Natural killer cell (primary cell): ENCODE results near the gene METTL25B. TPM values are rescaled to one million over a fixed set of nuclear protein-coding genes. Genes with fewer than 3 reads are reported as not detected.

Experiments used
- ATAC-seq, 3 donors: fragments of 150-1000 bp in 2 of 3; fragments of 200-7000 bp in 1 of 3; cut with Tn5 transposase; 1 replicate in 1 of 3; 2 replicates in 2 of 3; pipeline ENCODE4 v1.10.0; 2021; ENCODE audit warnings: mild to moderate bottlenecking in 2 of 3, moderate library complexity in 2 of 3
- DNase-seq, 2 donors: peaks; one replicate each; pipeline versions ENCODE4 v3.0.0 to v3.0.0-alpha.2; 2013 to 2021; ENCODE audit warnings: mixed read lengths in 1 of 2
- H3K27ac ChIP-seq: one replicate; pipeline ENCODE4 v1.5.1; 2013; ENCODE audit warnings: mild to moderate bottlenecking, low read length
- H3K27me3 ChIP-seq: one replicate; pipeline ENCODE4 v1.6.1; 2013; ENCODE audit warnings: low read length; ENCODE audit not compliant: control insufficient read depth, insufficient read depth
- H3K36me3 ChIP-seq: one replicate; pipeline ENCODE4 v1.6.1; 2013; ENCODE audit warnings: low read length; ENCODE audit not compliant: control insufficient read depth, insufficient read depth
- H3K4me1 ChIP-seq: one replicate; pipeline ENCODE4 v1.6.1; 2013; ENCODE audit warnings: low read length; ENCODE audit not compliant: control insufficient read depth, insufficient read depth
- H3K4me3 ChIP-seq: one replicate; pipeline ENCODE4 v1.5.1; 2013; ENCODE audit warnings: low read length
- H3K9me3 ChIP-seq: one replicate; pipeline ENCODE4 v1.6.1; 2013; ENCODE audit warnings: low read length; ENCODE audit not compliant: control insufficient read depth, insufficient read depth
- H3K27ac Mint-ChIP-seq, 2 donors: one replicate each; pipeline ENCODE4 v1.8.0; 2022; ENCODE audit warnings: mild to moderate bottlenecking in 2 of 2, mixed read lengths in 2 of 2, moderate library complexity in 1 of 2
- H3K27me3 Mint-ChIP-seq, 2 donors: one replicate each; pipeline ENCODE4 v1.8.0; 2022; ENCODE audit warnings: low read depth in 2 of 2, mixed read lengths in 2 of 2
- H3K36me3 Mint-ChIP-seq: one replicate; pipeline ENCODE4 v1.8.0; 2022; ENCODE audit warnings: mixed read lengths
- H3K4me1 Mint-ChIP-seq, 2 donors: one replicate each; pipeline ENCODE4 v1.8.0; 2022; ENCODE audit warnings: mixed read lengths in 2 of 2
- H3K4me3 Mint-ChIP-seq: one replicate; pipeline ENCODE4 v1.8.0; 2022; ENCODE audit warnings: mild to moderate bottlenecking, moderate library complexity, mixed read lengths
- H3K9me3 Mint-ChIP-seq, 2 donors: one replicate each; pipeline ENCODE4 v1.8.0; 2022; ENCODE audit warnings: mixed read lengths in 2 of 2
- CTCF ChIP-seq: fragments of 200-600 bp; IDR thresholded peaks from one replicate; pipeline ENCODE4 v1.8.0; 2022; ENCODE audit warnings: antibody characterized with exemption
- WGBS: methylation state at CpG from one replicate; pipeline ENCODE4 v1.1.7; 2013; ENCODE audit warnings: missing lambda C conversion rate; ENCODE audit not compliant: insufficient coverage; 5-methylcytosine and 5-hydroxymethylcytosine counted together
- intact Hi-C: fragments of 100-400 bp; cut with micrococcal nuclease; formaldehyde crosslinking; loops from one replicate; pipeline ENCODE4 v1.14.2; 2022
- total RNA-seq, 4 donors: library from RNA; stranded (reverse); fragments of 120-200 nt in 1 of 4; gene quantifications; one replicate each; pipeline versions ENCODE4 v1.2.3 to v1.2.4, GENCODE V29; 2013 to 2022

The METTL25B gene
- total RNA-seq, 3 donors from 2014 or later (not counting 1 experiment from before 2014, with no cell fraction given) = 23.5 to 25.3 (median 23.8) TPM

GRCh38 chr1:156747742-156748669 is 19.7 kb downstream of the METTL25B start:
- no peak for ATAC-seq
- Mint-ChIP-seq H3K27me3 (no peaks in the 10 kb centered on the region), H3K9me3 (no peaks in the 10 kb centered on the region), H3K36me3 (no peaks in the 10 kb centered on the region), H3K27ac (peak overlapping the region; percentile 92 to 94), H3K4me3 (peak overlapping the region; percentile 86), H3K4me1 (peaks cover 63 to 69% of the 10 kb centered on the region in 2 donors)
- Histone ChIP-seq H3K4me1 (peaks cover 63% of the 10 kb centered on the region), H3K27me3 (no peaks in the 10 kb centered on the region), H3K36me3 (peaks cover 14% of the 10 kb centered on the region), H3K27ac (peak overlapping the region; percentile 89), H3K9me3 (no peaks in the 10 kb centered on the region), H3K4me3 (no peak overlapping the region)
- intact Hi-C loops = no loop called here
- DNase-seq = peak in 1 of 2 donors; percentile 39
- WGBS = 13% methylated on average over 8 of the region's 8 CpGs
- TF ChIP-seq CTCF = no peak

DNA sequence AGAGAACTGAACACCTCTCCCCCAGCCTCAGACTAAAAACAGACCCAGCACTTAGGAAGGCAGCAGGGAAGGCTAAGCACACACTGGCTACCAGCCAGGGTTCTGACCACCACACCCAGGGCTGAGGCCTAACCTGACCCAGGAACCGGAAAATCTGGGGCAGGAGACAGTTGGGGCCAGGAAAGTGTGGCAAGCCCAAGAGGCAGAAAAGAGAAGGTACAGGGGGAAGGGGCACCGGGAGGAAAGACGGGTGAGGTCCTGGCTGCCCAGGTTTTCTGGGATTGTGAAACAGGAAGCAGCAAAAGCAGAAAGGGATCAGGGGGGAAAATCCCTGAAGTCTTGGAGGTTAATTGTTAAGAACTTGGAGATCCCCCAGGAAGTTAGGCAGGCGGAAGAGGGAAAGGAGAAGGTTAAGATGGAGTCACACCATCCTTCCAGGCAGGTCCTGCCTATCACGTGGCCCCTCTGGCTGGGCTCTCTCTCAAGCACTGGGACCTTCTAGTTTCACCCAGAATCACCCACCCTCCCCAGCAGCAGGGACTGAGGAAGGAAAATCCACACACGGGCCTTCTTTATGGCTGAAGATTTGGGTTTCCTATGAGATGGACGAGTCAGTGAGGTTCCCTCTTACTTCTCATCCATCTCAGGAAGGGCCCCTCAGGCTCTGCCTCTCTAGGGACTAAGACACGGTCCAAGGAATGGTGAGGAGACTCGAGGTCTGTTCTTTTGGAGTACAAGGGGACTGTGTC is 20.6 kb downstream of the METTL25B start:
- Mint-ChIP-seq H3K4me1 (peaks cover 64 to 70% of the 10 kb centered on the region in 2 donors), H3K36me3 (no peaks in the 10 kb centered on the region), H3K27ac (peak overlapping the region; percentile 92 to 94), H3K4me3 (peak overlapping the region; percentile 86), H3K27me3 (no peaks in the 10 kb centered on the region), H3K9me3 (no peaks in the 10 kb centered on the region)
- intact Hi-C loops = no loop called here
- no peaks in the 10 kb centered on the region for H3K27me3 ChIP-seq
- peaks cover 65% of the 10 kb centered on the region for H3K4me1 ChIP-seq
- no peaks in the 10 kb centered on the region for H3K9me3 ChIP-seq
- ATAC-seq (no peak), DNase-seq (peak in 1 of 2 donors; percentile 48)
- H3K27ac ChIP-seq = peak overlapping the region; percentile 89
- H3K4me3 ChIP-seq = peak overlapping the region; percentile 2
- 13% methylated on average over 8 of the region's 9 CpGs for WGBS
- peaks cover 7% of the 10 kb centered on the region for H3K36me3 ChIP-seq
- TF ChIP-seq CTCF = no peak

DNA sequence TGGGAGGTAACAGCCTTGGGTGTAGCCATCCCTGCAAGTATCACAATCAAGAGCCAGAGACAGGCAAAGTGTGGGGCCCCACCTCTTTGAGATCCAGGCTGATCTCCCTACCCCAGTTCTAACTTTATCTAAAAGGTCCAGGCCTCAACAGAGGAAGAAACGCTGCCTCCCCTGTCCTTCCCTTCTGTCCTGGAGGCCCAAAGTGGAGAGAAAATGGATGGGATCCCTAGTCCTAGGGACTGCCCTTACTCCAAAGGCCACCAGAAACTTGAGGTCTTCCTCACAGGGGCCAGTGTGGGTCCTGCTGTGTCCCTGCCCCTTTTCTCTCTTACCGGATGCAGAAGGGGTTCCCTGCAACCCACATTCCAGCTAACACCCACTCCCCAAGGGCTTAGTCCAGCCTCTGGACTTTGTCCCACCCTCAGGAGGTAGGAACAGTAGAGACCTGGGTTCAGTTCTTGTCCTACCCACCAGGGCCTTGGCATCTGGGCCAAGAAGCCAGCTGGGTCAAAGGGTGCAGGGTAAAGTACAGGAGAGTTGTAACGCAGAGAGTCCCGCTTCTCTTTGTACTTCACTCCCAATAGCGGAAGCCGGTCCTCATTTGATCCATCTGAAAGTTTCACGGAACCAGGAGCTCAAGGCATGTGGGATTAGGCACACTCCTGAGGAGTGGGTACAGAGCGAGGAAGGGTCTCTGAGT is 21.3 kb downstream of the METTL25B start:
- ATAC-seq = no peak
- intact Hi-C loops = no loop called here
- peak overlapping the region; percentile 86 for H3K4me3 Mint-ChIP-seq

More for the DNA sequence above, 21.3 kb downstream of the METTL25B start:
- Mint-ChIP-seq H3K27ac (peak overlapping the region; percentile 92 to 94), H3K4me1 (peaks cover 64 to 70% of the 10 kb centered on the region in 2 donors), H3K9me3 (no peaks in the 10 kb centered on the region), H3K27me3 (no peaks in the 10 kb centered on the region), H3K36me3 (no peaks in the 10 kb centered on the region)
- Histone ChIP-seq H3K9me3 (no peaks in the 10 kb centered on the region), H3K36me3 (peaks cover 3% of the 10 kb centered on the region), H3K27ac (peak overlapping the region; percentile 89), H3K4me1 (peaks cover 65% of the 10 kb centered on the region), H3K4me3 (peak overlapping the region; percentile 98), H3K27me3 (no peaks in the 10 kb centered on the region)
- TF ChIP-seq CTCF = no peak
- 37% methylated on average over 8 of the region's 8 CpGs for WGBS
- DNase-seq = peak in 1 of 2 donors; percentile 29
